GM12878 (cell line): Measurements from ENCODE around the gene CEACAM21. TPM values are rescaled to one million over a fixed set of nuclear protein-coding genes. Genes with fewer than 3 reads are reported as not detected.

Source experiments
- ATAC-seq: fragments of 200-7000 bp; cut with Tn5 transposase; 3 replicates; pipeline ENCODE4 v1.9.1; 2020; ENCODE audit warnings: mild to moderate bottlenecking, moderate library complexity
- BruUV-seq: library from RNA; stranded (reverse); fragments of 400-500 nt; replicated peaks from 2 replicates; lab custom pipeline; 2021; lab: Mats Ljungman, UMichigan
- CTCF ChIA-PET: fragments of 300-600 bp; sonication (Branson Sonifier 250); formaldehyde crosslinking; extraction: SDS; loops from one replicate; lab custom pipeline; 2021; ENCODE audit warnings: inconsistent platforms; lab: Yijun Ruan, JAX
- POLR2A ChIA-PET: fragments of 350-600 bp; formaldehyde crosslinking; extraction: SDS; loops from one replicate; lab custom pipeline; 2021; ENCODE audit warnings: inconsistent platforms; lab: Charles Lee
- RAD21 ChIA-PET: fragments of 300-600 bp; sonication (Branson Sonifier 250); formaldehyde crosslinking; loops from one replicate; lab custom pipeline; 2023; ENCODE audit warnings: antibody characterized with exemption; ENCODE audit not compliant: unreplicated experiment; lab: Charles Lee
- SMC1A ChIA-PET: fragments of 300-600 bp; sonication (Branson Sonifier 250); formaldehyde crosslinking; loops from one replicate; lab custom pipeline; 2023; ENCODE audit not compliant: unreplicated experiment, uncharacterized antibody; lab: Charles Lee
- DNase-seq: peaks from one replicate; pipeline ENCODE4 v3.0.0-alpha.2; 2011; ENCODE audit warnings: low read depth, low spot score
- FAIRE-seq: peaks from 3 replicates; lab custom pipeline; 2011; peaks lifted over from hg19 to GRCh38; lab: Jason Lieb, UNC
- H2AFZ ChIP-seq: 2 replicates; pipeline ENCODE4 v1.6.0; 2011; ENCODE audit warnings: low read depth, low read length, control low read depth; ENCODE audit not compliant: control insufficient read depth
- H3K27ac ChIP-seq: 2 replicates; pipeline ENCODE4 v1.5.1; 2011; ENCODE audit warnings: control low read depth; ENCODE audit not compliant: control insufficient read depth, insufficient read depth
- H3K27me3 ChIP-seq, 2 experiments: replicated peaks in 1 of 2; 2 replicates each; pipeline versions ENCODE4 v1.6.0 to v1.6.1; 2011; ENCODE audit warnings: low read length in 1 of 2; ENCODE audit not compliant: control insufficient read depth in 2 of 2, insufficient read depth in 2 of 2
- H3K36me3 ChIP-seq, 2 experiments: 2 replicates each; pipeline ENCODE4 v1.5.1; 2011; ENCODE audit warnings: low read length in 1 of 2; ENCODE audit not compliant: control insufficient read depth in 2 of 2, insufficient read depth in 2 of 2
- H3K4me1 ChIP-seq: 2 replicates; pipeline ENCODE4 v1.6.1; 2011; ENCODE audit warnings: mild to moderate bottlenecking, low read length, moderate library complexity, mixed read lengths; ENCODE audit not compliant: control insufficient read depth, insufficient read depth
- H3K4me2 ChIP-seq: 2 replicates; pipeline ENCODE4 v1.6.0; 2011; ENCODE audit warnings: control low read depth; ENCODE audit not compliant: control insufficient read depth, insufficient read depth
- H3K4me3 ChIP-seq: fragments of 200-600 bp; sonication (generic); 2 replicates; pipeline ENCODE4 v1.5.1; 2016
- H3K79me2 ChIP-seq: 2 replicates; pipeline ENCODE4 v1.6.0; 2011; ENCODE audit warnings: low read length; ENCODE audit not compliant: control insufficient read depth, insufficient read depth
- H3K9ac ChIP-seq: 2 replicates; pipeline ENCODE4 v1.8.0; 2011; ENCODE audit warnings: low read length, control low read depth, mixed read lengths; ENCODE audit not compliant: control insufficient read depth, insufficient read depth
- H3K9me3 ChIP-seq: replicated peaks from 3 replicates; pipeline ENCODE4 v1.5.1; 2011; ENCODE audit warnings: mild to moderate bottlenecking, low read length; ENCODE audit not compliant: control insufficient read depth, insufficient read depth
- H4K20me1 ChIP-seq: 2 replicates; pipeline ENCODE4 v1.6.0; 2011; ENCODE audit not compliant: control insufficient read depth, insufficient read depth
- ATF7 ChIP-seq: fragments of 450-650 bp; IDR thresholded peaks from 2 replicates; pipeline ENCODE4 v1.6.1; 2016; ENCODE audit warnings: low read depth, mild to moderate bottlenecking
- BHLHE40 ChIP-seq, 2 experiments: fragments of 450-650 bp in 1 of 2; IDR thresholded peaks; 2 replicates each; pipeline ENCODE4 v1.6.1; 2011 to 2017; ENCODE audit warnings: low read depth in 2 of 2, borderline replicate concordance in 1 of 2, improper control_type of control experiment in 1 of 2, low read length in 1 of 2, mild to moderate bottlenecking in 1 of 2
- BRCA1 ChIP-seq: IDR thresholded peaks from 2 replicates; pipeline ENCODE4 v1.6.1; 2011; ENCODE audit warnings: low read depth, low read length, improper control_type of control experiment
- CBX3 ChIP-seq: fragments of 200-600 bp; sonication (generic); IDR thresholded peaks from 2 replicates; pipeline ENCODE4 v1.6.1; 2016; ENCODE audit warnings: low read depth, borderline replicate concordance
- CREM ChIP-seq: IDR thresholded peaks from 2 replicates; pipeline ENCODE4 v1.6.1; 2014; ENCODE audit warnings: antibody characterized with exemption, low read depth
- EZH2 ChIP-seq: IDR thresholded peaks from 2 replicates; pipeline ENCODE4 v1.6.1; 2012; ENCODE audit warnings: low read depth, mild to moderate bottlenecking, control low read depth, inconsistent platforms, low read length, borderline replicate concordance; ENCODE audit not compliant: control insufficient read depth
- HCFC1 ChIP-seq: fragments of 150-350 bp; IDR thresholded peaks from 2 replicates; pipeline ENCODE4 v1.6.1; 2014; ENCODE audit warnings: low read length
- IRF5 ChIP-seq: fragments of 450-650 bp; IDR thresholded peaks from 2 replicates; pipeline ENCODE4 v1.6.1; 2017; ENCODE audit warnings: borderline replicate concordance
- JUNB ChIP-seq: IDR thresholded peaks from 2 replicates; pipeline ENCODE4 v1.6.1; 2016; ENCODE audit warnings: antibody characterized with exemption, mild to moderate bottlenecking
- KLF5 ChIP-seq: fragments of 450-650 bp; IDR thresholded peaks from 2 replicates; pipeline ENCODE4 v1.6.1; 2014; ENCODE audit warnings: mild to moderate bottlenecking; ENCODE audit not compliant: partially characterized antibody
- LARP7 ChIP-seq: fragments of 450-650 bp; IDR thresholded peaks from 2 replicates; pipeline ENCODE4 v1.6.1; 2017; ENCODE audit warnings: mild to moderate bottlenecking
- NFIC ChIP-seq: IDR thresholded peaks from 2 replicates; pipeline ENCODE4 v1.6.1; 2012; ENCODE audit warnings: low read depth, mild to moderate bottlenecking, inconsistent platforms, low read length, moderate library complexity
- RAD51 ChIP-seq: fragments of 450-650 bp; IDR thresholded peaks from 2 replicates; pipeline ENCODE4 v1.6.1; 2016; ENCODE audit warnings: moderate library complexity, mild to moderate bottlenecking, inconsistent platforms
- SMAD5 ChIP-seq: IDR thresholded peaks from 2 replicates; pipeline ENCODE4 v1.6.1; 2016; ENCODE audit warnings: antibody characterized with exemption, low read depth
- SPI1 ChIP-seq: IDR thresholded peaks from 2 replicates; pipeline ENCODE4 v1.6.1; 2011; ENCODE audit warnings: low read depth, mild to moderate bottlenecking, low read length, moderate library complexity, borderline replicate concordance; ENCODE audit not compliant: insufficient read depth
- SREBF1 ChIP-seq: IDR thresholded peaks from 2 replicates; pipeline ENCODE4 v1.6.1; 2012; ENCODE audit warnings: mild to moderate bottlenecking, low read length
- STAT1 ChIP-seq: fragments of 450-650 bp; conservative IDR thresholded peaks from 2 replicates; pipeline ENCODE4 v1.6.1; 2014; ENCODE audit warnings: antibody characterized with exemption, mild to moderate bottlenecking
- TCF12 ChIP-seq: IDR thresholded peaks from 2 replicates; pipeline ENCODE4 v1.6.1; 2011; ENCODE audit warnings: low read depth, mild to moderate bottlenecking, low read length
- WRNIP1 ChIP-seq: IDR thresholded peaks from 2 replicates; pipeline ENCODE4 v1.6.1; 2011; ENCODE audit warnings: low read depth, low read length, improper control_type of control experiment, borderline replicate concordance
- WGBS: methylation state at CpG from one replicate; pipeline ENCODE4 v1.1.6; 2016; ENCODE audit warnings: low lambda C conversion rate; ENCODE audit not compliant: insufficient replicate concordance, insufficient coverage; ENCODE audit errors: missing lambda C conversion rate; 5-methylcytosine and 5-hydroxymethylcytosine counted together
- in situ Hi-C: fragments of 300-500 bp; cut with MboI; formaldehyde crosslinking; loops from 9 replicates; pipeline ENCODE4 v1.14.3; 2018; ENCODE audit warnings: mixed read lengths
- intact Hi-C: fragments of 100-400 bp; cut with micrococcal nuclease; formaldehyde crosslinking; loops from one replicate; pipeline ENCODE4 v1.14.2; 2022; ENCODE audit not compliant: unreplicated experiment
- polyA plus RNA-seq, 11 experiments: library from polyadenylated mRNA; depleted of rRNA in 4 of 11; unstranded in 6 of 11; stranded (reverse) in 5 of 11; fragments of >200 nt; fragmentation: Nextera tagmentation in 4 of 11; fragmentation: Illumina TruSeq in 1 of 11; extraction: Ambion mirVana in 4 of 11; extraction: Trizol in 1 of 11; gene quantifications; 1 replicate in 1 of 11; 2 replicates in 10 of 11; pipeline versions ENCODE4 v1.2.1 to v1.2.3, GENCODE V29; 2011 to 2016; ENCODE audit warnings: inconsistent platforms in 2 of 11, missing spikeins in 2 of 11, low read depth in 1 of 11
- total RNA-seq, 4 experiments: library from RNA; depleted of rRNA in 3 of 4; stranded (reverse); fragments of >200 nt in 3 of 4; fragmentation: Illumina TruSeq in 1 of 4; extraction: Trizol in 1 of 4; gene quantifications; 2 replicates each; pipeline versions ENCODE4 v1.2.1 to v1.2.3, GENCODE V29; 2013 to 2021

CEACAM21 gene
- total and polyA plus RNA-seq, 10 of the 15 experiments (the other 5 are each of a cell fraction or from before 2014, with no cell fraction given): 0.87 to 13.6 (median 8.1) TPM

GRCh38 chr19:41607668-41608067, 31.7 kb downstream of the CEACAM21 start:
- Histone ChIP-seq H3K79me2 (no peaks in the 10 kb centered on the region), H3K4me2 (no peak overlapping the region), H2AFZ (no peak overlapping the region), H3K27ac (no peak overlapping the region), H3K4me1 (no peaks in the 10 kb centered on the region; the same call in 1 of the 2 replicates), H3K36me3 (no peaks in the 10 kb centered on the region)
- in situ Hi-C loops: no loop called here
- BruUV-seq: no TSS peak
- WGBS: 6% methylated on average over 1 of the region's 1 CpG
- ChIA-PET RAD21 (no interaction called here), POLR2A (no interaction called here)
- no peak for TF ChIP-seq HCFC1
- TF ChIP-seq, all 136 proteins: peak for 0
- Histone ChIP-seq H3K9ac (no peak overlapping the region), H3K27me3 (peaks cover 0 to 4% of the 10 kb centered on the region in 2 experiments; a peak in 3 of 4 replicates), H3K9me3 (no peaks in the 10 kb centered on the region), H4K20me1 (no peaks in the 10 kb centered on the region), H3K4me3 (no peak overlapping the region)
- SMC1A ChIA-PET: no interaction called here
- no peak for DNase-seq
- no peak for ATAC-seq
- FAIRE-seq: no peak
- intact Hi-C loops: no loop called here
- CTCF ChIA-PET: no interaction called here

- Histone ChIP-seq H3K4me1 (no peaks in the 10 kb centered on the region; the same call in 1 of the 2 replicates), H2AFZ (no peak overlapping the region), H4K20me1 (no peaks in the 10 kb centered on the region), H3K4me3 (no peak overlapping the region), H3K9me3 (no peaks in the 10 kb centered on the region), H3K9ac (no peak overlapping the region), H3K27me3 (no peaks in the 10 kb centered on the region; a peak in 2 of 4 replicates), H3K79me2 (no peaks in the 10 kb centered on the region), H3K27ac (no peak overlapping the region), H3K36me3 (no peaks in the 10 kb centered on the region), H3K4me2 (no peak overlapping the region)
- FAIRE-seq (no peak), ATAC-seq (no peak), DNase-seq (no peak)
- intact Hi-C loops: no loop called here
- RAD21 ChIA-PET: no interaction called here
- in situ Hi-C loops: no loop called here
- POLR2A ChIA-PET: no interaction called here
- TF ChIP-seq BRCA1 (no peak), WRNIP1 (no peak), IRF5 (no peak), ATF7 (no peak), NFIC (no peak), KLF5 (no peak), STAT1 (no peak), EZH2 (no peak), CREM (no peak), BHLHE40 (IDR thresholded peaks at IDR 0.05; ENCODE audit: borderline replicate concordance in 1 of 2, low read depth in 2 of 2, low read length in 1 of 2) (no peak), RAD51 (no peak), CBX3 (no peak), JUNB (no peak), TCF12 (no peak), SMAD5 (no peak), SPI1 (no peak), LARP7 (no peak), SREBF1 (no peak)
- BruUV-seq: no TSS peak
- SMC1A ChIA-PET: interaction anchor here (0.7 kb wide), 1 partner anchor 43 kb away, joined by 3 read pairs; no protein-coding TSS in a partner anchor
- CTCF ChIA-PET: no interaction called here
These were observed 34.8 kb downstream of the CEACAM21 start for GRCh38 chr19:41610789-41611188.
